ENCODE measurements around the gene HSD17B14. TPM values are rescaled to one million over a fixed set of nuclear protein-coding genes. Genes with fewer than 3 reads are reported as not detected.

HSD17B14 gene
- total and polyA plus RNA-seq, 2 of the 13 experiments (the other 11 are each of a cell fraction or from before 2014, with no cell fraction given): 0.58 to 1.2 TPM

GRCh38 chr19:48854103-48854502 lies 17.8 kb upstream of the HSD17B14 start:
- Histone ChIP-seq H3K79me2 (ENCODE audit: insufficient read depth, low read length) (no peaks in the 10 kb centered on the region), H3K36me3 (replicated peaks in 1 of 2; ENCODE audit: control insufficient read depth in 1 of 2, insufficient read depth in 2 of 2, low read length in 2 of 2) (no peaks in the 10 kb centered on the region), H3K4me3 (replicated peaks in 1 of 3; ENCODE audit: insufficient read depth in 1 of 3, low read depth in 2 of 3, low read length in 3 of 3) (no peak overlapping the region), H3K4me2 (ENCODE audit: low read depth, low read length) (no peak overlapping the region), H4K20me1 (ENCODE audit: insufficient read depth, low read length) (no peaks in the 10 kb centered on the region), H3K4me1 (ENCODE audit: insufficient read depth, low read length) (no peaks in the 10 kb centered on the region; the same call in 1 of the 2 replicates), H3K27ac (ENCODE audit: extremely low read length, insufficient read depth, low read length) (no peak overlapping the region), H3K9ac (ENCODE audit: insufficient read depth, low read depth, low read length) (no peak overlapping the region), H3K27me3 (ENCODE audit: control insufficient read depth in 1 of 2, insufficient read depth in 2 of 2, low read length in 2 of 2) (no peaks in the 10 kb centered on the region; a peak in 1 of 5 replicates), H2AFZ (ENCODE audit: low read length) (no peak overlapping the region), H3K9me3 (ENCODE audit: low read length) (no peaks in the 10 kb centered on the region)
- CTCF ChIA-PET (ENCODE audit: low intra/inter-chr PET ratio, low total read pairs): no interaction called here
- POLR2A ChIA-PET: interaction anchor here (0.7 kb wide), 1 partner anchor 22 kb away, joined by 4 read pairs; no protein-coding TSS in a partner anchor
- DNase-seq (ENCODE audit: low spot score) (no peak), FAIRE-seq (no peak), ATAC-seq (no peak)
- in situ Hi-C loops (cut with HindIII; ENCODE audit: extremely low pct_ligation_motif_present, low pct_unique_long_range_greater_than_20kb): no loop called here
- WGBS (ENCODE audit: low lambda C conversion rate): 95% methylated on average over 7 of the region's 7 CpGs
- intact Hi-C loops (cut with micrococcal nuclease; ENCODE audit: unreplicated experiment): no loop called here
- no TSS peak for BruUV-seq (replicated peaks)
- TF ChIP-seq, protein P1, sequence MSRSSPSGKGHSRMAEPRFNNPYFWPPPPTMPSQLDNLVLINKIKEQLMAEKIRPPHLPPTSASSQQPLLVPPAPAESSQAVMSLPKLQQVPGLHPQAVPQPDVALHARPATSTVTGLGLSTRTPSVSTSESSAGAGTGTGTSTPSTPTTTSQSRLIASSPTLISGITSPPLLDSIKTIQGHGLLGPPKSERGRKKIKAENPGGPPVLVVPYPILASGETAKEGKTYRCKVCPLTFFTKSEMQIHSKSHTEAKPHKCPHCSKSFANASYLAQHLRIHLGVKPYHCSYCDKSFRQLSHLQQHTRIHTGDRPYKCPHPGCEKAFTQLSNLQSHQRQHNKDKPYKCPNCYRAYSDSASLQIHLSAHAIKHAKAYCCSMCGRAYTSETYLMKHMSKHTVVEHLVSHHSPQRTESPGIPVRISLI (CRISPR knock-in tag; IDR thresholded peaks at IDR 0.05; ENCODE audit: borderline replicate concordance): no peak
- no peak for TF ChIP-seq ZNF75D (CRISPR knock-in tag; IDR thresholded peaks at IDR 0.05; ENCODE audit: borderline replicate concordance)
- TF ChIP-seq SMAD1 (CRISPR knock-in tag; IDR thresholded peaks at IDR 0.05; ENCODE audit: borderline replicate concordance, low read depth): no peak
- TF ChIP-seq ZNF572 (CRISPR knock-in tag; IDR thresholded peaks at IDR 0.05): no peak
- TF ChIP-seq, protein P2, sequence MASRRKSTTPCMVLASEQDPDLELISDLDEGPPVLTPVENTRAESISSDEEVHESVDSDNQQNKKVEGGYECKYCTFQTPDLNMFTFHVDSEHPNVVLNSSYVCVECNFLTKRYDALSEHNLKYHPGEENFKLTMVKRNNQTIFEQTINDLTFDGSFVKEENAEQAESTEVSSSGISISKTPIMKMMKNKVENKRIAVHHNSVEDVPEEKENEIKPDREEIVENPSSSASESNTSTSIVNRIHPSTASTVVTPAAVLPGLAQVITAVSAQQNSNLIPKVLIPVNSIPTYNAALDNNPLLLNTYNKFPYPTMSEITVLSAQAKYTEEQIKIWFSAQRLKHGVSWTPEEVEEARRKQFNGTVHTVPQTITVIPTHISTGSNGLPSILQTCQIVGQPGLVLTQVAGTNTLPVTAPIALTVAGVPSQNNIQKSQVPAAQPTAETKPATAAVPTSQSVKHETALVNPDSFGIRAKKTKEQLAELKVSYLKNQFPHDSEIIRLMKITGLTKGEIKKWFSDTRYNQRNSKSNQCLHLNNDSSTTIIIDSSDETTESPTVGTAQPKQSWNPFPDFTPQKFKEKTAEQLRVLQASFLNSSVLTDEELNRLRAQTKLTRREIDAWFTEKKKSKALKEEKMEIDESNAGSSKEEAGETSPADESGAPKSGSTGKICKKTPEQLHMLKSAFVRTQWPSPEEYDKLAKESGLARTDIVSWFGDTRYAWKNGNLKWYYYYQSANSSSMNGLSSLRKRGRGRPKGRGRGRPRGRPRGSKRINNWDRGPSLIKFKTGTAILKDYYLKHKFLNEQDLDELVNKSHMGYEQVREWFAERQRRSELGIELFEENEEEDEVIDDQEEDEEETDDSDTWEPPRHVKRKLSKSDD (CRISPR knock-in tag; IDR thresholded peaks at IDR 0.05; ENCODE audit: low read depth): no peak
- no peak for TF ChIP-seq ZNF740 (CRISPR knock-in tag; IDR thresholded peaks at IDR 0.05)
- TF ChIP-seq ZNF33B (CRISPR knock-in tag; IDR thresholded peaks at IDR 0.05): no peak
- TF ChIP-seq, protein P3, sequence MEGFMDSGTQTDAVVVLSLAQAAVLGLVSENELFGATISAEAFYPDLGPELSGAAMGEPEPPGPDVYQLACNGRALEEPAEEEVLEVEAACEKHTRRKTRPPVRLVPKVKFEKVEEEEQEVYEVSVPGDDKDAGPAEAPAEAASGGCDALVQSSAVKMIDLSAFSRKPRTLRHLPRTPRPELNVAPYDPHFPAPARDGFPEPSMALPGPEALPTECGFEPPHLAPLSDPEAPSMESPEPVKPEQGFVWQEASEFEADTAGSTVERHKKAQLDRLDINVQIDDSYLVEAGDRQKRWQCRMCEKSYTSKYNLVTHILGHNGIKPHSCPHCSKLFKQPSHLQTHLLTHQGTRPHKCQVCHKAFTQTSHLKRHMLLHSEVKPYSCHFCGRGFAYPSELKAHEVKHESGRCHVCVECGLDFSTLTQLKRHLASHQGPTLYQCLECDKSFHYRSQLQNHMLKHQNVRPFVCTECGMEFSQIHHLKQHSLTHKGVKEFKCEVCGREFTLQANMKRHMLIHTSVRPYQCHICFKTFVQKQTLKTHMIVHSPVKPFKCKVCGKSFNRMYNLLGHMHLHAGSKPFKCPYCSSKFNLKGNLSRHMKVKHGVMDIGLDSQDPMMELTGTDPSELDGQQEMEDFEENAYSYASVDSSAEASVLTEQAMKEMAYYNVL (CRISPR knock-in tag; IDR thresholded peaks at IDR 0.05; ENCODE audit: borderline replicate concordance): no peak
- no peak for TF ChIP-seq ZNF20 (CRISPR knock-in tag; IDR thresholded peaks at IDR 0.05)
- no peak for TF ChIP-seq TFDP1 (CRISPR knock-in tag; IDR thresholded peaks at IDR 0.05; ENCODE audit: borderline replicate concordance)
- TF ChIP-seq ZFP1 (CRISPR knock-in tag; IDR thresholded peaks at IDR 0.05): no peak
- no peak for TF ChIP-seq TRIM22 (IDR thresholded peaks at IDR 0.05)
- no peak for TF ChIP-seq ELF3 (CRISPR knock-in tag; IDR thresholded peaks at IDR 0.05)
- TF ChIP-seq TAF1 (CRISPR knock-in tag; IDR thresholded peaks at IDR 0.05): no peak

Data from HepG2 (cell line).